Measurements from ENCODE around the gene ELAVL2.

ELAVL2 gene

GRCh38 chr9:23826120-23826629 lies at the start of gene ELAVL2:
Gene ELAVL2, minus strand, starts transcription at chr9:23826240. Its CDS starts 64,006 bp downstream, at chr9:23762234.
- no peak for TF ChIP-seq CTCF (IDR thresholded peaks at IDR 0.05; ENCODE audit: low read depth, low read length)
- H3K9me3 ChIP-seq (ENCODE audit: severe bottlenecking): no peaks in the 10 kb centered on the region
- H3K4me3 ChIP-seq (ENCODE audit: low read depth, low read length): peak within 1 kb of the TSS; percentile 74
- H3K27ac ChIP-seq: peak within 1 kb of the TSS; percentile 45
- no peaks in the 10 kb centered on the region for H3K36me3 ChIP-seq
- H3K27me3 ChIP-seq (ENCODE audit: insufficient read depth, low read depth, severe bottlenecking): peaks cover 27% of the 10 kb centered on the region
- peak; percentile 99 for DNase-seq

- Histone ChIP-seq H3K27me3 (ENCODE audit: insufficient read depth, low read depth, severe bottlenecking) (no peaks in the 10 kb centered on the region), H3K4me3 (ENCODE audit: low read depth, low read length) (no peak overlapping the region), H3K36me3 (no peaks in the 10 kb centered on the region), H3K9me3 (ENCODE audit: severe bottlenecking) (no peaks in the 10 kb centered on the region), H3K27ac (no peak overlapping the region)
- no peak for TF ChIP-seq CTCF (IDR thresholded peaks at IDR 0.05; ENCODE audit: low read depth, low read length)
- no peak for DNase-seq
Measured at GRCh38 chr9:23858234-23858633, 32.2 kb upstream of the ELAVL2 start.

- Histone ChIP-seq H3K36me3 (no peaks in the 10 kb centered on the region), H3K4me3 (ENCODE audit: low read depth, low read length) (no peak overlapping the region), H3K27me3 (ENCODE audit: insufficient read depth, low read depth, severe bottlenecking) (peaks cover 5% of the 10 kb centered on the region), H3K27ac (no peak overlapping the region), H3K9me3 (ENCODE audit: severe bottlenecking) (no peaks in the 10 kb centered on the region)
- no peak for TF ChIP-seq CTCF (IDR thresholded peaks at IDR 0.05; ENCODE audit: low read depth, low read length)
- DNase-seq: no peak
Measured at GRCh38 chr9:23855873-23856604, 30.0 kb upstream of the ELAVL2 start.

- no peak overlapping the region for H3K27ac ChIP-seq
- peaks cover 10% of the 10 kb centered on the region for H3K27me3 ChIP-seq (ENCODE audit: insufficient read depth, low read depth, severe bottlenecking)
- peak overlapping the region; percentile 79 for H3K4me3 ChIP-seq (ENCODE audit: low read depth, low read length)
- peak; percentile 54 for DNase-seq
- H3K9me3 ChIP-seq (ENCODE audit: severe bottlenecking): no peaks in the 10 kb centered on the region
- no peak for TF ChIP-seq CTCF (IDR thresholded peaks at IDR 0.05; ENCODE audit: low read depth, low read length)
- H3K36me3 ChIP-seq: no peaks in the 10 kb centered on the region
Measured at GRCh38 chr9:23850690-23851629, 24.9 kb upstream of the ELAVL2 start.

GRCh38 chr9:23850242-23850689 lies 24.2 kb upstream of the ELAVL2 start:
- Histone ChIP-seq H3K9me3 (ENCODE audit: severe bottlenecking) (no peaks in the 10 kb centered on the region), H3K36me3 (no peaks in the 10 kb centered on the region), H3K27ac (no peak overlapping the region), H3K4me3 (ENCODE audit: low read depth, low read length) (peak overlapping the region; percentile 79), H3K27me3 (ENCODE audit: insufficient read depth, low read depth, severe bottlenecking) (peaks cover 10% of the 10 kb centered on the region)
- DNase-seq: peak; percentile 46
- no peak for TF ChIP-seq CTCF (IDR thresholded peaks at IDR 0.05; ENCODE audit: low read depth, low read length)

Data from WERI-Rb-1 (cell line).